ENCODE measurements around the gene NOX3. TPM values are rescaled to one million over a fixed set of nuclear protein-coding genes. Genes with fewer than 3 reads are reported as not detected.
A peak's percentile ranks its signal among the peaks of the same experiment; 100 is the strongest.

Gene NOX3
- total RNA-seq, 1 donor from 2014 or later: not detected

GRCh38 chr6:155436981-155437749 is 18.5 kb downstream of the NOX3 start:
- FAIRE-seq (no peak), DNase-seq (ENCODE audit: low spot score in 2 of 2) (peak in 1 of 2 donors; percentile 14)

DNA sequence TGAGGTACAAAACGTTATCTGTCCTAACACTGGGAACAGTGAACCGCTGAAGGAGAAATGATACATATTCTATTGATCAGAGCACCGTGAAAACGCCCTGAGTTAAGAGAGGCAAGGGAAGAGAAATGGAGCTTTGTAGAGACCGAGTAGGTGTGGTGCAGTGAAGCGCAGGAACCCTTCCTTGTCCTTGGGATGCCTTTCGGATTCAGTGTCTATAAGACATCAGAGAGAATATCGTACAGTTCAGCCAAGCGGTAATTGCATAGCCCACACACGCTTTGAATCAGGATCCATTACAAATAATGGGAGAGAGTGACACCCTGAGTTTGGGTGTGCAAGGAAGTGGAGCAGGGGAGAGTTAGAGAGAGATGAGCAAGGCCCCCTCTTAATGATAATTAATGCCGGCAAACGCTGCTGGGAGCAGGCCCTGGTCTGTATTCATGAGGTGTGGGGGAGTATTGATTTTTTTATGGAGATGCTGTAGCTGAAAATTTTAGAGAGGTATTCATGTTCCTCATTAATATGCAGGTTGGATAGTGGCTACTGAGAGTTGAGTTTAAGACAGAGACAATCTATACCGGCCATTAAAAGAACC is 20.7 kb downstream of the NOX3 start:
- FAIRE-seq (no peak), DNase-seq (ENCODE audit: low spot score in 2 of 2) (no peak)

DNA sequence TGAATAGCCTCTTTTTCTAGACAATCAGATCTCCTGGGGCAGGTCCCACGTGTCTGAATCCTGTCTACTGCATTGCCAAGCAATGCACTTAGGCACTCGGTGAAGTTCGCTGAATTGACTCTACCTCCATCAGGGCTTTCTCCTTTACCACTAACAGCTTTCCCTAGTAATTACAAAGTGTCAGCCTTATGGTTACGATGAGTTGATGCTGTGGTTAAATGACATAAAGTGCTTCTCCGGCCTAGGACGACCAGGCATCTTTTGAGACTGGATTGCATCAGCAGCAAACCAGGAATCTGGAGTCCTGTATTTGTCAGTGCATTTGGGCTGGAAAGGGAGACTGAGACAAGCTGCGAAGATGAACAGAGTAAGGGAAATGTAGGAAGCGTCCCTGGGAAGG is 21.5 kb downstream of the NOX3 start:
- FAIRE-seq: no peak
- DNase-seq (ENCODE audit: low spot score in 2 of 2): no peak

DNA sequence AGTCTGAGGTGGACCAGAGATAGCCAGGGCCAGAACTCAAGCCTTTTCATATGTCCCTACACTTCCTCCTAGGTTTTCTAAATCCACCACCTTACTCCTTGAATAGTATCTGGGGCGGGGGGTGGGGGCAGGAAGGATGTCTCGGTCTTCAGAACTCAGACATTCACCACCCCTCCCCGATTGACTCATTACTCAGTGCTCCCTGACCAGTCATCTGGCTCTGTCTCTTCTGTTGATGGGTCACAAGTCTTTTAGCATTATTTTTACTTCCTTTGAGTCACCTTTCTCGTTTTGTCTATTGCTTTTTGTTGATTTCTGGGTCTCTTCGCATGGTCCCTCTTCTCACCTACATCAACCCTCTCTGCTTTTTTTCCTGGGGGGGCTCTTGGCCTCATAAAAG is 23.3 kb downstream of the NOX3 start:
- no peak for FAIRE-seq
- no peak for DNase-seq (ENCODE audit: low spot score in 2 of 2)

DNA sequence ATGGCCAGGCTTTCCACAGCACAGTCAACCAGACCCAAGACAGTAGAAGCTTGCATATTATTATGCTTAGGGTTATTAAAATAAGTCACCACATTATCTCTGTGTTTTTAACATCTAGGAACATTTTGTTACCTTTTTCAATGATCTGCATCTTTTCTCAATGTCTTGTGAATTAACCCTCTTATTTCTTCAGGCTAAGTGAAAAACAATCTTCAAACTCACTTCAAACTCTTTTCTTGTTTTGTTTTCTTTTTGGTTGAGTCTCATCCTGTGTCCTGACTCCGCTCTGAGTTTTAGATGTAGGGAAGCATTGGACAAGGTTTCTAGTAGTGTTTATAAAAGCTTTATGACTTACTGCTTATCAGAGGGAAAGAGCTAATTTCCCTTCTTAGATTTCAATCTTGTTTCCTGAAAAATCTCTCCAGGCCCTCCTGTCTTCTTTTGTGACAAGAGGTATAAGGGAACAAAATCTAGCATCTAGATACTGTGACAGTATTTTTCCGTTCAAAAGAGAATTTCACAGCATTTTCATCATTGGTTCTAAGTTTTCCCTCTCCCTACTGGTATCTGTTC is 26.2 kb downstream of the NOX3 start:
- DNase-seq (ENCODE audit: low spot score in 2 of 2): no peak
- FAIRE-seq: no peak

DNA sequence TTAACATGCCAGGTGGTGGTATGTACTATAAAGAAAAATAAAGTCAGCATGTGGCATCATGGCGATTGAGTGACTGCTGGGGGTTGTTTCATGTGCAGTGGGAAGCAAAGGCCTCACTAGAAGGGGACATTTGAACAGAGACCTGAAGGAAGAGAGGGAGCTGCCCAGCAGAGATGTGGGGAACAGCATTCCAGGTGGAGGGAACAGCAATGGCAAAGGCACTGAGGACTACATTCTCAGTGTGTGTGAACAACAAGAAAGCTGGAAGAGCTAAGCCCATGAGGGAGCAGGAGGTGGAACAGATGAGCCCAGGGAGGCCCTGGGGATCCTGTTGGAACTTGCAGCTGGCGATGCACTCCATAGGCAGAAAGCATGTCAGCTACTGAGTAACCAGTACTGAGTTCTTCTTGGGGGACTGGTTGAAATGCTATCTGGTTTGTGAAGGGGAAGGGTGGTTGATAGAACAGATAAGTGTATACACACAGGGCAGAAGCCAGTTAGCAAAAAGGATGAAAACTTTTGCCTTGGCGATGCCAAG is 29.2 kb downstream of the NOX3 start:
- no peak for DNase-seq (ENCODE audit: low spot score in 2 of 2)
- no peak for FAIRE-seq

GRCh38 chr6:155424181-155424580 is 31.5 kb downstream of the NOX3 start:
- DNase-seq (ENCODE audit: low spot score in 2 of 2) (no peak), FAIRE-seq (no peak)

- no peak for DNase-seq (ENCODE audit: low spot score in 2 of 2)
- no peak for FAIRE-seq
Observed at GRCh38 chr6:155422635-155423034, 33.0 kb downstream of the NOX3 start.

DNA sequence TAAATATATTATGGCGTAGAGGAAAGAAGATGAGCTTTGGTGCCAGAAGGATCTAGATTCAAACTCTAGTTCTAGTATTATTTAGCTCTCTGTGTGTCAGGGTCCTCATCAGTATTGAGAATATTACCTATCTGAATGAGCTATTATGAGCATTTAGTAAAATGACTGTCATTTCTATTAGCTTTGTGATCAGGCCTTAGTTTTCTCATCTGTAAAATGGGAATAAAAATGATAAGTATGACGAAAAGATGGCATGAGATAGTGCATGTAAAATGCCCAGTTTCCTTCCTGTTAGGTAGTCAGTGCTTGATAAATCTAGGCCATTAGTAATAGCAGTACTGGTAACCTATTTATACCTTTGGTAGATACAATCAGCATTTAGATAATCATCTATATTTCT is 35.1 kb downstream of the NOX3 start:
- no peak for FAIRE-seq

GRCh38 chr6:155419161-155419560 is 36.5 kb downstream of the NOX3 start:
- FAIRE-seq: no peak
- DNase-seq (ENCODE audit: low spot score in 2 of 2): no peak

More for the DNA sequence above, 35.1 kb downstream of the NOX3 start:
- no peak for DNase-seq (ENCODE audit: low spot score in 2 of 2)

GRCh38 chr6:155418017-155418761 is 37.5 kb downstream of the NOX3 start:
- DNase-seq (ENCODE audit: low spot score in 2 of 2): no peak
- no peak for FAIRE-seq

GRCh38 chr6:155417454-155417853 is 38.2 kb downstream of the NOX3 start:
- DNase-seq (ENCODE audit: low spot score in 2 of 2) (no peak), FAIRE-seq (no peak)

DNA sequence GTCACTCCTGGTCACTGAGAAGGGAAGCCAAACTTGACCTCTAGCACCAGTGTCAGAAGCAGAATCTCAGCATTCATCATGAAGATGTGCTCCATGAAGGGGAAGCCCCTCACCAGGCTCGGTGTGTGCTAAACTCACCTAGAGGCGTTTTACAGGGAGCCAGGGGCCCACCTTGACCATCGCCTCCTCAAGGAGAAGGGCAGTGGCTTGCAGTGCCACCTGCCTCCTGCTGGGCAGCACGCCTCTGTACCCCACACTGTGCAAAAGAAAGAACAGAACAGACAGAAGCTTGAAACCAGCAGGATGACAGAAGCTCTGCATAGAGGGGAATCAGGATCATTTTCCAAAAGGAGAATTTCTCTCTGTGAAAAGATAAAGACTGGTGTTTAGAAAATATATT is 39.7 kb downstream of the NOX3 start:
- no peak for DNase-seq (ENCODE audit: low spot score in 2 of 2)
- no peak for FAIRE-seq

GRCh38 chr6:155414049-155414448 is 41.6 kb downstream of the NOX3 start:
- DNase-seq (ENCODE audit: low spot score in 2 of 2) (no peak), FAIRE-seq (no peak)

DNA sequence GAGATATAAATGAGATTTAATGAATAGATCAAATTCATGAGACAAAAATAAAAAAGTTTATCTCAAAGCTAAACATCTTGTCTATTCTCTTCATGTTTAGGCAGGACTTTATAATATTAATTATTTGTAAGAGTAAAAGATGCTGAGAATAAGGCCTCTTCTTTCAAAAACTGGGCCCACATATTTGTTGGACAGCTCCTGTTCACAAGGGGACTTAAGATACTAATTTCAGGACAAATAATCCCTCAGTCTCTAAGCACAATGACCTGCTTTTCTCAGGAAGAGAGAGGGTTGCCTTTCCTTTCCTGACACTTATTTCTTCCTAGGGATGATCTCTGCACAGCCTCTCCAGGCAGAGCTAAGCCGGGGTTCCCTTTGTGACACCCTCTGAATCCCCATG is 43.3 kb downstream of the NOX3 start:
- FAIRE-seq (no peak), DNase-seq (ENCODE audit: low spot score in 2 of 2) (no peak)

DNA sequence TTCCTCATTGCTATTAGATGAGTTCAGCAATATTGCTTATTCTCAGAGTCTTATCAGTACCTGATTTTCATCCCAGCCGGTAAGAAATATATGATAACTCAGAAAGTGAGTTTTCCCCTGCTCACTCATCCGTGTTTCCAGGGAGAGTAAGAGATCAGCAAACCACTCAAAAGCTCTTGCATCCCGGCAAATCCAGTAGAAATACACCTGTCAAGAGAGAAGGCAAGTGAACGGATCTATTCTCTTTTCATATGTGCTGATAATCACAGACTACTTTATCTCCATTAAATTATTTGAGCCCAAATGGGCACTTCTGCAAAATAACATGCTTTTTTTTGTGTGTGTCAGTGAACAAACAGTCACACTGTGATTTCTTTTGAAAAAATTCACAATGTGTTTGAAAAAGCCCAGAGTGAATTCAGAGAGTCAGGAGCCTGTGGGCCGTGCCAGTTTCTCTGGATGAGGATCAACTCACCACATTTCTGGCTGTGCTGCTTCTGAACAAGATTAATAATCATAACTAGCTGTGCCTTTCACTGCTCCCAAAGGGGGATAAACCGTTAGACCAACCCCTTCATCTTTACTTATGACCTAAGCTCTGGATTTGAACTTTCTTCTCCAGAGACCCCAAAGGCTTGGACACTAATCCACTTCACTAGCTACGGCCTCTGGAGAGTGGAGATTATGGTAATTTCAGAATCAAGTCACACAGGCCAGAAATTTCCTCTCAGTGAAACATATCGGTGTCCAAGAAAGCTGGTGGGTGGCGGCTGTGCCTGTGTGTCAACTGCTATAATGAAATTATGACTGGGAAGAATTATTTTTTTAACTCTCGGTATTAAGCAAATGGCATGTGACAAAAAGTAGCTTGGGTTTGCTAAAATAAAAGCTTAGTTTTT is 44.2 kb downstream of the NOX3 start:
- FAIRE-seq (no peak), DNase-seq (ENCODE audit: low spot score in 2 of 2) (no peak)

DNA sequence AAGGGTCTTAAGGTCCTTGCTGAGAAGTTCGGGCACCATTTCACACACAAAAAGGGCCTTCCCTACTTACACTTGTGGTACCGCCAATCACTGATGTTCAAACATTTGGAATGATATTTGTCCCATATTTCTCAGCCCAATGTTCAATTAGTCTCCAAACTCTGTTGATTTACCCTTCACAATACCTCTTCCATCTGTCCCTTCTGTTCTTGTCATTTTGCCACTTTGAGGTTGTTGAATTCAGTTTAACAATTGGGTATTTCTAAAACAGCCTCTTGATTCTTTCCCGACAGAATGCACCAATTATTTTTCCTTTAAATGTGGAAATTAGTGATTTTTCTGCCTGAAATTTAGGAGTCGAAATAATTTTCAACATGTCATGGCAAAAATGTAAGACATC is 46.2 kb downstream of the NOX3 start:
- DNase-seq (ENCODE audit: low spot score in 2 of 2) (no peak), FAIRE-seq (no peak)

GRCh38 chr6:155408981-155409380 is 46.7 kb downstream of the NOX3 start:
- FAIRE-seq (no peak), DNase-seq (ENCODE audit: low spot score in 2 of 2) (no peak)

- FAIRE-seq (no peak), DNase-seq (ENCODE audit: low spot score in 2 of 2) (no peak)
Observed at GRCh38 chr6:155408231-155408630, 47.4 kb downstream of the NOX3 start.

- FAIRE-seq: no peak
- DNase-seq (ENCODE audit: low spot score in 2 of 2): no peak
Observed at GRCh38 chr6:155406801-155407200, 48.8 kb downstream of the NOX3 start.

All from frontal cortex (tissue), 4 donors.